Activated naive CD4-positive, alpha-beta T cell treated with anti-CD3 and anti-CD28 coated beads, Interleukin-2, amount 10 ng/mL, durations not matched to agents 7 days and 5 days (primary cell): ENCODE results near the gene NUDT5.
A peak's percentile ranks its signal among the peaks of the same experiment; 100 is the strongest.

ENCODE experiments used
- CTCF ChIA-PET: fragments of 350-600 bp; sonication (Branson Sonifier 250); formaldehyde crosslinking; loops from one replicate; lab custom pipeline; 2021; ENCODE audit warnings: antibody characterized with exemption; lab: Charles Lee
- DNase-seq: peaks from one replicate; pipeline ENCODE4 v3.0.0-alpha.2; 2020
- H3K27ac Mint-ChIP-seq: one replicate; pipeline ENCODE4 v1.8.0; 2021; ENCODE audit warnings: mild to moderate bottlenecking, moderate library complexity, mixed read lengths
- H3K27me3 Mint-ChIP-seq: one replicate; pipeline ENCODE4 v1.8.0; 2021; ENCODE audit warnings: mild to moderate bottlenecking, mixed read lengths
- H3K36me3 Mint-ChIP-seq: one replicate; pipeline ENCODE4 v1.8.0; 2021; ENCODE audit warnings: mixed read lengths
- H3K4me1 Mint-ChIP-seq: one replicate; pipeline ENCODE4 v1.8.0; 2021; ENCODE audit warnings: mixed read lengths
- H3K4me3 Mint-ChIP-seq: one replicate; pipeline ENCODE4 v1.8.0; 2021; ENCODE audit warnings: mild to moderate bottlenecking, moderate library complexity, mixed read lengths
- H3K9me3 Mint-ChIP-seq: one replicate; pipeline ENCODE4 v1.8.0; 2021; ENCODE audit warnings: mixed read lengths

The NUDT5 gene

DNA sequence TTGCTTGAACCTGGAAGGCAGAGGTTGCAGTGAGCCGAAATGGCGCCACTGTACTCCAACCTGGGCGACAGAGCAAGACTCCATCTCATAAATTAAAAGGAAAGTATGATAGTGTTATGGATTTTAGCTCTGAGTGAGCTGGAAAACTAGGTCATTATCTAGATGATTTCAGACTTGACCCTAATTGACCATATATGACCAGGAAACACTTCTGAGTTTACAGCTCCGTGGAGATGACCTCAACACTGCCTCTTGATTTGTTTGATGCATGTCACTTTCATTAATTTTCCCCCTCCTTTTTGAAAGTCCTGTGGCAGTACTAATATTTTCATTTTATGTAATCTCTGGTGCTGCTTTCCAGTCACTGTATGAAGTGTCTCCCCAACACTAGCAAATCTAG lies 74.0 kb downstream of the NUDT5 start:
- H3K27ac Mint-ChIP-seq = peak overlapping the region; percentile 42
- peaks cover 28% of the 10 kb centered on the region for H3K4me1 Mint-ChIP-seq
- no peak for DNase-seq
- CTCF ChIA-PET = no interaction called here
- no peak overlapping the region for H3K4me3 Mint-ChIP-seq
- no peaks in the 10 kb centered on the region for H3K27me3 Mint-ChIP-seq
- no peaks in the 10 kb centered on the region for H3K9me3 Mint-ChIP-seq
- H3K36me3 Mint-ChIP-seq = peaks cover 42% of the 10 kb centered on the region
